ENCODE results near the gene PRKD2. TPM values are rescaled to one million over a fixed set of nuclear protein-coding genes. Genes with fewer than 3 reads are reported as not detected.

The PRKD2 gene
- total RNA-seq, 4 donors from 2014 or later, result 28.8 to 54.2 (median 31.8) TPM

- DNase-seq, result no peak
- Histone ChIP-seq H3K36me3 (peaks cover 35 to 100% (median 51%) of the 10 kb centered on the region in 3 donors), H3K27ac (peak overlapping the region in 2 of 4 donors; percentile 50 to 69), H3K9me3 (no peaks in the 10 kb centered on the region), H3K4me1 (peaks cover 32 to 77% (median 33%) of the 10 kb centered on the region in 3 donors), H3K27me3 (no peaks in the 10 kb centered on the region), H3K4me3 (no peak overlapping the region)
- intact Hi-C loops (cut with DNase I), result no loop called here
- 73 to 84% methylated on average over 11 of the region's 11 CpGs for WGBS, 2 donors
- TF ChIP-seq POLR2A (IDR thresholded peaks at IDR 0.05), result no peak
- TF ChIP-seq, protein P1, sequence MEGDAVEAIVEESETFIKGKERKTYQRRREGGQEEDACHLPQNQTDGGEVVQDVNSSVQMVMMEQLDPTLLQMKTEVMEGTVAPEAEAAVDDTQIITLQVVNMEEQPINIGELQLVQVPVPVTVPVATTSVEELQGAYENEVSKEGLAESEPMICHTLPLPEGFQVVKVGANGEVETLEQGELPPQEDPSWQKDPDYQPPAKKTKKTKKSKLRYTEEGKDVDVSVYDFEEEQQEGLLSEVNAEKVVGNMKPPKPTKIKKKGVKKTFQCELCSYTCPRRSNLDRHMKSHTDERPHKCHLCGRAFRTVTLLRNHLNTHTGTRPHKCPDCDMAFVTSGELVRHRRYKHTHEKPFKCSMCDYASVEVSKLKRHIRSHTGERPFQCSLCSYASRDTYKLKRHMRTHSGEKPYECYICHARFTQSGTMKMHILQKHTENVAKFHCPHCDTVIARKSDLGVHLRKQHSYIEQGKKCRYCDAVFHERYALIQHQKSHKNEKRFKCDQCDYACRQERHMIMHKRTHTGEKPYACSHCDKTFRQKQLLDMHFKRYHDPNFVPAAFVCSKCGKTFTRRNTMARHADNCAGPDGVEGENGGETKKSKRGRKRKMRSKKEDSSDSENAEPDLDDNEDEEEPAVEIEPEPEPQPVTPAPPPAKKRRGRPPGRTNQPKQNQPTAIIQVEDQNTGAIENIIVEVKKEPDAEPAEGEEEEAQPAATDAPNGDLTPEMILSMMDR (IDR thresholded peaks at IDR 0.05), result no peak
These were observed 16.9 kb upstream of the PRKD2 start for GRCh38 chr19:46733690-46734292.

DNA sequence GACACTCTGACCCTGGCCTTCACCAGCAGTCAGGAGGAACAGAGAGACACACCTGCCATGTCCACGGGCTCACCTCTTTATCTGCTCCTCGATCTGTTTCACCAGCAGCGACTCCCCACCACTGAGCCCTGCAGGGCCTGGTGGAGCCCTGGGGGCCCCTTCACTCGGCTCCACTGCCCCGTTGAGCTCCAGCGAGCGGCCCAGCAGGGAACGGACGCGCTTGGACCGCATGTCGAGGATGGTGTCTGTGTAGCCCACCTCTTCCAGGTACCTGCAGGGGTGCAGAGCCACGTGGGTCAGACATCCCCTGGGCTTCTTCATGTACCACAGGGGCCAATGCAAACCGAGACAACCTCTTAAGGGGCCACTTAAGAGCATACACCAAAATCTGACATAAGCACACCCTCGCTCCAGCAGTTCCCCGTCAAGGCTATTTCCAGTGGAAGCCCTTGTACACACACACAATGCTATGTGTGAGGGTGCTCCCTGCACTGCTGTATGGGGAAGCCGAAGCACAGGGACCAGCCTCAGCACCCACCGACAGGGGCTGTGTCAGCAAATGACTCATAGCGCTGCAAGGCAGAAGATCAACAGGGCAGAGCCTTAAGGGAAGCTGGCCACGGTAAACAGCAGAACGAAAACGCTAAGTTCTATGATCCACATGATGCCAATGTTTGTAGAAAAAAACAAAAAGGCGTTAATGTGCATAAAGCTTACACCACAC is 16.2 kb upstream of the PRKD2 start:
- WGBS, 2 donors, result 63 to 65% methylated on average over 6 to 16 of the region's 23 CpGs
- Histone ChIP-seq H3K9me3 (no peaks in the 10 kb centered on the region), H3K4me1 (peaks cover 32 to 78% (median 36%) of the 10 kb centered on the region in 3 donors), H3K4me3 (no peak overlapping the region), H3K27ac (peak overlapping the region; percentile 50 to 69 (median 62)), H3K27me3 (no peaks in the 10 kb centered on the region), H3K36me3 (peaks cover 39 to 100% (median 54%) of the 10 kb centered on the region in 3 donors)
- DNase-seq, result no peak
- no peak for TF ChIP-seq POLR2A (IDR thresholded peaks at IDR 0.05)
- TF ChIP-seq, protein P1 (IDR thresholded peaks at IDR 0.05), result no peak
- intact Hi-C loops (cut with DNase I), result no loop called here

DNA sequence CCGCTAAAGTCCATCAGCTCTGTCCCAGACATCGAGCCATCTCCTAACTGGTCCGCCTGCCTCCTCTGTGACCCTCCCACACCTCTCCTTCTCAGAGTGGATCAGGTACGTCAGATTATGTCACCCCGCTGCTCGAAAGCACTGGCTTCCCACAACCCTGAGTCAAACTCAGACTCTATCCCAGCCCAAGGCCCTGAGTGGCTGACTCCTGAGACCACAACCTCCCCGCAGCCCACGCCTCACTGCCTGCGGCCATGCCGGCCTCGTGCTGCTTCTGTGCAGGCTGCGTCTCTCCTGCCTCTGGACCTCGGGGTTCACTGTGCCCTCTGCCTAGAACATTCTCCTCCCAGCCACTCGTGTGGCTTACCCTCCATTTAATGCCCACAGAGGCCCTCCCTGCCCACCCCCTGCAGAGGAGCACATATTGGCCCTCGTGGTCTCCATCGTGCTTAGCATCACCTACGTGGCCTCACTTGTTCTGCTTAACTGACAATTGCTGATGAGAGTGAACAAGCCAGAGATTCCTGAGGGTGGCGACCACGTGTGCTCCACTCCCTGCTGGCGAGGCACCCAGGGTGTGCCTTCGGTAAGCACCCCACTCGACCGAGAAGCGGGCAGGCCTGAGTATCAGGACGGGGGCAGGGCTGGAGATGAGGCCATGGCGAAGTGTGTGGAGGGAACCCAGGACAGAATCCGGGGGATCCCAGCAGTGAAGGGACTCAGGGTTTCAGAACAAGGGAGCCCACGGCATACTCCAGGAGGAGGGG is 15.4 kb upstream of the PRKD2 start:
- Histone ChIP-seq H3K9me3 (no peaks in the 10 kb centered on the region), H3K36me3 (peaks cover 41 to 100% (median 56%) of the 10 kb centered on the region in 3 donors), H3K27ac (peak overlapping the region; percentile 50 to 69 (median 62)), H3K4me1 (peaks cover 29 to 78% (median 36%) of the 10 kb centered on the region in 3 donors), H3K4me3 (no peak overlapping the region), H3K27me3 (no peaks in the 10 kb centered on the region)
- no peak for DNase-seq
- intact Hi-C loops (cut with DNase I), result no loop called here
- 80 to 88% methylated on average over 15 to 24 of the region's 28 CpGs for WGBS, 2 donors
- no peak for TF ChIP-seq POLR2A (IDR thresholded peaks at IDR 0.05)
- TF ChIP-seq, protein P1 (IDR thresholded peaks at IDR 0.05), result no peak

DNA sequence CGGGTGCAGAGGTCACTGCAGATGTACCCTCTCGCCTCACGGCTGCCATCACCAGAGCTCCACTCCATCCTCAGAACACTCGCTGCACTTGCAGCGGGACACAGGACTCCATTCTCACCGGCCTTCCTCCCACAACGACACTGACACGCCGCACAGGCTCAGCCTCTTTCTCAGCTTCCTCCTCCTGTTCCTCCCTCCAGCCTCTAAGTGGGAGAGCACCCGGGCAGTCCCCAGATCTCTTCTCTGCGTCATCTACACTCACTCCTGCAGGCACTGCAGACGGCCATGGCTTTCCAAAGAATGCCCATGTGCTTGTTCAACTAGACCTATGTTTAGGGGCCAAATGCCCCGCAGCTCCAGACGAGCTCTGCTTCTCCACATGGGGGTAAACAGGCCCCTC is 14.7 kb upstream of the PRKD2 start:
- Histone ChIP-seq H3K9me3 (no peaks in the 10 kb centered on the region), H3K27me3 (no peaks in the 10 kb centered on the region), H3K4me3 (no peak overlapping the region), H3K36me3 (peaks cover 46 to 100% (median 56%) of the 10 kb centered on the region in 3 donors), H3K4me1 (peaks cover 26 to 78% (median 32%) of the 10 kb centered on the region in 3 donors), H3K27ac (peak overlapping the region; percentile 46 to 69 (median 51))
- intact Hi-C loops (cut with DNase I), result no loop called here
- TF ChIP-seq, protein P1 (IDR thresholded peaks at IDR 0.05), result no peak
- no peak for TF ChIP-seq POLR2A (IDR thresholded peaks at IDR 0.05)
- WGBS, 2 donors, result 77 to 78% methylated on average over 13 to 14 of the region's 14 CpGs
- no peak for DNase-seq

Data from esophagus squamous epithelium (tissue), 5 donors.